HCEC 1CT (cell line): ENCODE measurements around the gene PRM3.
A peak's percentile ranks its signal among the peaks of the same experiment; 100 is the strongest.
"Not testable (repeated sequence)": the region's sequence is repeated elsewhere in the genome, so short reads cannot be mapped to it uniquely, and the experiment has no call there.

ENCODE experiments used
- DNase-seq: peaks from one replicate; pipeline ENCODE4 v3.0.0-alpha.2; 2017

Gene PRM3

DNA sequence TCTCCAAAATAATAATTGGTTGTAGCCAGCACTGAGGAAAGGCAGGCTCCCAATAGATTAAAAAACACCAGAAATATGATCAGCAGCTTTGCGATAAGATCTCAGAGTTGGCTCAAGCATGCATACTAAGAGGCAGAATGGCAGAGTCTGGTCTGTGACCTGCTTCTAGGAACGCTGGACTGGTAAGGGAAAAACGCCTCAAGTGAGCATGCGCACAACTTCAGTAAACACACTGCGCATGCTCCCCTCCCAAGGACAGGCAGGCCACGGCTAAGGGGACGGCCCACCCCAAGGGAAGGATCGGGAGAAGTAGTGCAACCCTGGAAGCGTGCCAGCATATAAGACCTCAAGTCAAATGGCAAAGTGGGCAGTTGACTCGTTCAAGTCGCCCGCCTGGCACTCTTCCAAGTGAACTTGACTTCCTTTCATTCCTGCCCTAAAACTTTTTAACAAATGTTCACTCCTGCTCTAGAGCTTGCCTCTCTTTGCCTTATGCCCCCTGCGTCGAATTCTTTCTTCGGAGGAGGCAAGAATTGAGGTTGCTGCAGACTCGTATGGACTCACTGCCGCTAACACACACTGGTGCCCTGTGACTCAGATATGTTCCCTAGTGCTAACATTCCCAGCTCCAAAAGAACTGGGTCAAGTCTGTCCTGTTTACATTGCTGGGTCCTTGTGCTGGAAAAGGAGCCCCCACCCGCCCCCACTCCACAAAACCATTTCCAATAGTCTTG is 30.1 kb upstream of the PRM3 start:
- DNase-seq: no peak

DNA sequence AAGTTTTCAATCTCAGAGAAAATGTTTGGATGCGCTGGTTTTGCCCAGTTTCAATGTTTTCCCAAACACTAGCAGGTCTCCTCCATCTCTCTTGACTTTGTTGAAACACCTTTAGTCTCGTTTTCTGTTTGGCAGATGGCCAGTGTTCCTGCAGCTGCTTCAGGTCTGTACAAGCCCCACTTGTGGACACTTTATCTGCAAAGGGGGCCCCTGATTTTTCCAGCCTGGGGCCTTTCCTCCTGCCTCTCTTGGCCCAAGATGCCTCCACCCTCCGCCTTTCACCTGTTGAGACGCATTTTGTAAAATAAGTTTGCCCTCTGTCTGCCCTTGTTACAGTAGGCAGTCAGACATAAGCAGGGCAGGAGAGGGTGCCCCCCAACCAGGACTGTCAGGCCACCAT is 29.5 kb upstream of the PRM3 start:
- DNase-seq: no peak

DNA sequence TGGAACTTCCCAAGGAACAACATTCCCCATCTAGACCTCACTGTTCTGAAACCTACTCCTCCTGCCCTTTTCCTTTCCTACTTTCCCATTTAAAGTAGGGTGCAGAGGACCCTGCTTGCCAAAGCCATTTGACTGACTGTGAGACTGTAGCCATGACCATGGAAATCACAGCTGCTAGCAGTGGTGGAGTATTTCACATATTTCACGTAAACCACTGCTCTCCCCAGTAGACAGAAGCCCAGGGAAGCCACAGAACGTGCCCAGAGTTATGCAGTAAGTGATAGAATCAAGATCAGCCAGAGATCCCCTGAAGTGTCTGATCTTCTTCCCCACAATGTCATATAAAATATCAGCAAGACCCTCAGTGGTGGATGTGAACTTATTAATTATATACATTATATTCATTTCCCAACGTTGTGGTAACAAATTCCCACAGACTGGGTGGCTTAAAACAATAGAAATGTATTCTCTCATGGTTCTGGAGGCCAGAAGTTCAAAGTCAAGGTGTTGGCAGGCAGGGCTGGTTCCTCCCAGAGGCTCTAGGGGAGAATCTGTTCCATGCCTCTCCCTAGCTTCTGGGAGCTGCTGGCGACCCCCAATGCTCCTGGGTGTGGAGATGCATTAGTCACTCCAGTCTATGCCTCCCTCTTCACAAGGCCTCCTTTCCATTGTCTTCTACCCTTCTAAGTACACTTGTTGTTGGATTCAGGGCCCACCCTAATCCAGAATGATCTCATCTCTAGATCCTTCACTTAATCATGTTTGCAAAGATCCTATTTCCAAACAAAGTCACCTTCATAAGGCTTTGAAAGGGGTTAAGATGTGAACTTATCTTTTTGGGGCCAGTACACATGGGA is 28.4 kb upstream of the PRM3 start:
- DNase-seq: no peak

DNA sequence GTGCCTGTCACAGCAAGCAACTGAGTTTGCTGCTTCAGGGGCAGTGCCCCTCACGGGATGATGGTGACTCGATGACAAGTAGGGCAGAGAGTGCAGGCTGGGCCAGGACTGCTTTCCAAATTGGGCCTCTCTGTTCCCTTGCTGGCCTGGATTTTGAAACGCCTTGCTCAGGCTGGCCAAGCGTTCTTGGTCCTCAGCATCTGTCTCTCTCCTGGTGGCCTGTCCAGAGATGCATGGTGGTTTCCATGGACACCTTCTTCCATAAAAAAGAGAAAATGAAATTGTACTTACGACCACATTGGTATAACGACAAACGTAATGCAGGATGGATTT is 27.1 kb upstream of the PRM3 start:
- no peak for DNase-seq

DNA sequence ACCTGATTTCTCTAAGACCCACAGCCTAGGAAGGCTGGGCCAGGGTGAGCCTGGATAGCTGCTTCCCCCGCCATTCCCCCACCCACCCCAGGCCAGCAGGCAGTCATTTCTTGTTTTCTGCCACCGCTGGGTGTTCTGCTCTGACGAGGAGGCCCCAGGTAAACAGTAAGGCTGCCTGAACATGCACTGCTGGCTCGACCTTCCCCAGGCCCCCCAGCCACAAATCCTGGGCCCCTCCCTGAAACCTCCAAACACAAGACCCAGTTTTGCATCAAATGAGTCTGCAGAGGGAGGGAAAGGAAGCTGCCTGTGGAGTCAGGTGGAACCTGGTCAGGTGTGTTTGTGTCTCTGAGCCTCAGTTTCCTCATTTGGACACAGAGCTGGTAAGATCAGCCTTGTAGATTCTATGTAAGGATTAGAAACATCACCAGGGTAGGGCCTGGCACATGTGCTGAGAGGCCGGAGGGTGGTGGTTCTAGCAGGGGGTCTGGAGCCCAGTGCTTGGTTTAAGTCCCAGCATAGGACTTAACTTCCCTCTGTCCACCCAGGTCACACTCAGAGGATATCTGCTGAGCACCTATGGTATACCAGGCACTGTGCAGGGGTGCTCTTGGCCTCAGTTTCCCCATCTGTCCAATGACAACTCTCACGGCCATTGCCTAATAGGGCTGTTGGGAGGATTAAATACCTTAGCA is 26.6 kb upstream of the PRM3 start:
- DNase-seq: no peak

DNA sequence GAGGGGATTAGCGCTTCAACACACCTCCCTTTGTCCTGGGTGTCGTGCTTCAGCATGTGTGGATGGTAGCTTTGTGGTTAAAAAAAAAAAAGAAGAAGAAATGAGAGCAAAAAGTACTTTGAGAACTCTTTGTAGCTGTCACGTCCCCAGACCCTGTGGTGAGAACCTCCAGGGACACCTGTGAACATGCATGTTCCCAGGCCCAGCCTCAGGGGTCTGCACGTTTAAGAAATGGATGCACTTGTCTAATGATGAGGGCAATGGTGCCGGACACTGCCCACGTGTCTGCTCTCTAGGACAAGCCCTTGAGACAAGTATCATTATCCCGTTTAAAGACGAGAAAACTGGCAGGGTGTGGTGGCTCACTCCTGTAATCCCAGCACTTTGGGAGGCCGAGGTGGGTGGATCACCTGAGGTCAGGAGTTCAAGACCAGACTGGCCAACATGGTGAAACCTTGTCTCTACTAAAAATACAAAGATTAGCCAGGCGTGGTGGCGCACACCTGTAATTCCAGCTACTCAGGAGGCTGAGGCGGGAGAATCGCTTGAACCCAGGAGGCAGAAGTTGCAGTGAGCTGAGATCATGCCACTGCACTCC is 25.6 kb upstream of the PRM3 start:
- not testable (repeated sequence) for DNase-seq

DNA sequence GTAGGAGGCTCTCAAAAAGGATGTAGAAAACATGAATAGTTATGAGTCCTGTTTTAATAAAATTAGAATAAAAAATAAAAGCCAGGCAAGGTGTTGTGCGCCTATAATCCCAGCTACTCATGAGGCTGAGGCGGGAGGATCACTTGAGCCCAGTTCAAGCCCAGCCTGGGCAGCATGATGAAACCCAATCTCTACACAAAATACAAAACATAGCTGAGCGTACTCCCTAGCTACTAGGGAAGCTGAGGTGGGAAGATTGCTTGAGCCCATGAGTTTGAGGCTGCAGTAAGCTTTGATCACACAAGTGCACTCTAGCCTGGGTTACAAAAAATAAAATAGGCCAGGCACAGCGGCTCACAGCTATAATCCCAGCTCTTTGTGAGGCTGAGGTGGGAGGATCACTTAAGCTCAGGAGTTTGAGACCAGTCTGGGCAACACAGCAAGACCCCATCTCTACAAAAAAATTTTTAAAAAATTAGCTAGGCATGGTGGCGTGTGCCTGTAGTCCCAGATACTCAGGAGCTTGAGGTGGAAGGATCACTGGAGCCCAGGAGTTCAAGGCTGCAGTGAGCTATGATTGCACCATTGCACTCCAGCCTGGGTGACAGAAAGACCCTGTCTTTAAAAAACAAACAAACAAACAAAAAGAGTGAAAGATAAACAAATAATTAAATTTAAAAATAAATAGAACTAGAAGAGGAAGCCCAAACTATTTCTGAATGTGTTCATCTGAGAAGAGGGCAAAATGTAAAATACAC is 24.9 kb upstream of the PRM3 start:
- no peak for DNase-seq

DNA sequence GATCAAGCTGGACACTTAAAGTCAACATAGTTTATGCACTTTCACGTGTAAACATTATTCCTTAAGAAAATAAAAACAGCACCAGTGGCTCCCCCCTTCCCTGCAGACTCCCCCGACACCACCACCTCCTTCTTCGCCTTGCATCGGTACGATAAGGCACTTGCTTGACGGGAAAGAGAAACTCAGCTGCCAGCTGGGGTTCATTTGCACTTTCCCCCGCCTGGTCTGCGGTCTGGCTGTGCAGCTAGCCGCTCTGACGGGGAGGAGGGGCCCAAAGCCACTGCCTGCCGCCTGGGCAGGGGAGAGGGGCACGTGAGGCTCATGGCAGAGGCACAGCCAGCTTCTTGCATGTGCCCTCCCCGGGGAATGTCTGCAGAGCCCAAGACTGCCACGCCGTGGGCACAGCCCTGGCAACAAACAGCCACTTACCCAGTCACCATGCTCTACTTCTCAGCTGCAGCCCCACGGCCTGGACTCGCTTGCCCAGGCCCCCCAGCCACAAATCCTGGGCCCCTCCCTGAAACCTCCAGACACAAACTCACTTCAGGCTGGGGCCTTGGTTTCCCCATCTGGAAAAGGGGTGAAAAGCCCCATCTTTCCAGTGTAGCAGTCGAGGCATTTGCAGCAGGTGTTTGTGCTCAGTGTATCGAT is 24.2 kb upstream of the PRM3 start:
- peak; percentile 12 for DNase-seq

DNA sequence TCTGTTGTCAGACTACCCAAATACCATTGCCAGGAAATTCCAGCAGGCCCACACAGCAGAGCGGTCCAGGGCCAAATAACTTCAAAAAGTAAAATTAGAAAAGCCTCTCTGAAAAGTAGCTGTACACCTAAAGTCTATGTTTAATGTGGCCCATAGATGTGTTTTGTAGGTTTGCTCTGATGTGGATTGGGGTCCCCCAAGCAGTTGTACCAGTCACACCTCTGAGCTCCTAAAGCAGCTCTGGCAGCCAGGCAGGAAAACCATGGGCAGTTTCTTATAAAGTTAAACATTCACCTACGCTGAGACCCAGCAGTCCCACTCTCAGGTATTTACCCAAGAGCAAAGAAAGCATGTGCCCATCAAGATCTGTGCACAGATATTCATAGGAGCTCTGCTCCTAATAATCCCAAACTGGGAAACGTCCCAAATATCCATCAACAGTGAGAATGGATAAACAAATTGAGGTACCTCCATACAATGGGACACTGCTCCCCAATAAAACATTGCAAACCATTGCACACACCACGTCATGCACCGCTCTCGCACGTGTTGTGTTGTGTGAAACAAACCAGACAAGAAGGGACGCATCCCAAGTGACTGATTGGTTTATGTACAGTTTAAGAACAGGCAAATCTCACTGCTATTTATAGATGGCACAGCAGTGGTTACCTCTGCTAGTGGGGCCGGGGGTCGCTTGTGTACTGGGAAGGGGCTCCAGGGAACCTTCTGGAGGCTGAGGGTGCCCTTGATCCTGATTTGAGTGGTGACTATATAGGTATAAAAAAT is 23.5 kb upstream of the PRM3 start:
- DNase-seq: no peak

DNA sequence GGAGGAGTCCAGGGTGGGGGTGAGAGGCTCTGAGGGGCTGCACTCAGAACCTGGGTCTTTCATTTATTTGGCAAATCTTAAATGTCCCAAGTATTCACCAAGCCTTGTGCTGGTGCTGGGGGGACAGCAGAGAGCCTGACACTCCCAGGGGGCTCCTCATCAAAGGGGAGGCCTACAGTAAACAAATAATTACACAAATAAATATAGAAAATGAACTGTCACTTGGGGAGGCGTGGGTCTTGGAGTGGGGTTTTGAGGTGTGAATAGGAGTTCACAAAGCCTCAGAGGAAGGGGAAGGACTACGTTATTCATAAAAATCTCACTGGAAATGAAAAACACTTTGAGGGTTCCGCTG is 22.9 kb upstream of the PRM3 start:
- DNase-seq: no peak

DNA sequence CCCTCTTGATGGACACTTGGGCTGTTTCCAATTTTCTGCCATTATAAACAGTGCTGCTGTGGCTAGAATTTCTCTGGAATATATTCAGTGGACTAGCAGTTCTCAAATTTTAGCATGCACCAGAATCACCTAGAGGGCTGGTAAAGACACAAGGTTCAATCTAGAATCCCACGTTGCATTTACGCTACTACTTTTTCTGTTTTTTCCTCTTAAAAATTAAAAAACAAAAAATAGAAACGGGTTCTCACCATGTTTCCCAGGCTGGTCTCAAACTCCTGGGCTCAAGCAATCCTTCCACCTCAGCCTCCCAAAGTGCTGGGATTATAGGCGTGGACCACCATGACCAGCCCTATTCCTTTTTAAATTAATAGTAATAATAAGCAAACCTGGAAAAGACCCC is 22.2 kb upstream of the PRM3 start:
- no peak for DNase-seq

DNA sequence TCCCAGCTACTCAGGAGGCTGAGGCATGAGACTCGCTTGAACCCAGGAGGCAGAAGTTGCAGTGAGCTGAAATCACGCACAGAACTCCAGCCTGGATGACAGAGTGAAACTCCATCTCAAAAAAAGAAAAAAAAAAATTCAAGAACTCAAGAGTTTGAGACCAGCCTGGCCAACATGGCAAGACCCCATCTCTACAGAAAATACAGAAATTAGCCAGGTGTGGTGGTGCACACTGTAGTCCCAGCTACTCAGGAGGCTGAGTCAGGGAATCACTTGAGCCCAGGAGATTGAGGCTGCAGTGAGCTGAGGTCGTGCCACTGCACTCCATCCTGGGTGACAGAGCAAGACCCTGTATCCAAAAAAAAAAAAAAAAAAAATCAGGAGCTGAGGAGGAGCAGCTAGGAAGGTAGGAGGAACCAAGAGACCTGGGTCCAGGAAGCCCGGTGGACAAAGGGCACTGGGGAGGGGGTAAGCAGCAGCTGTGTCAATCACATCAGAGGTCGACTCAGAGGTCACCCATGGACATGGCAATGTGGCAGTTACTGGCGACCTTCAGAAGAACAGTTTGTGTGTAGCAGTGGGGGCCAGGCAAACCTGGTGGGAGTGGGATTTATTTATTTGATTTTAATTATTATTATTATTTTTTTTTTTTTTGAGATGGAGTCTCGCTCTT is 18.8 kb upstream of the PRM3 start:
- no peak for DNase-seq

DNA sequence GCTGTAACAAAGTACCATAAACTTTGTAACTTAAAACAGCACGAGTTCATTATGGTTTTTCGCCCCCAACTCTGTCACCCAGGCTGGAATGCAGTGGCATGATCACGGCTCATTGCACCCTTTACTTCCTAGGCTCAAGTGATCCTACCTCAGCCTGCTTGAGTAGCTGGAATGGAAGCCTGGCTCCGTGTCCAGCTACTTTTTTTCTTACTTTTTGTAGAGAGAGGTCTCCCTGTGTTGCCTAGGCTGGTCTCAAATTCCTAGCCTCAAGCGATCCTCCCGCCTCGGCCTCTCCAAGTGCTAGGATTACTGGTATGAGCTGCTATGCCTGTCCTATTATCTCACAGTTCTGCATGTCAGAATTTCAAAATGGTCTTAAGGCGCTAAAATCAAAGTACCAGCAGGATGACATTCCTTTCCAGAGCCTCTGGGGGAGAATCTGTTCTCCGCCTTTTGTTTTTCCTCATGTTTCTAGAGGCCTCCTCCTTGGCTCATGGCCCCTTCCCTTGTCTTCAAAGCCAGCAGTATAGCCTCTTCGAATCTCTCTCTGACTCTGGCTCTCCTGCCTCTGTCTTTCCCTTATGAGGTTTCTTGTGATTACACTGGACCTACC is 17.8 kb upstream of the PRM3 start:
- DNase-seq: no peak

DNA sequence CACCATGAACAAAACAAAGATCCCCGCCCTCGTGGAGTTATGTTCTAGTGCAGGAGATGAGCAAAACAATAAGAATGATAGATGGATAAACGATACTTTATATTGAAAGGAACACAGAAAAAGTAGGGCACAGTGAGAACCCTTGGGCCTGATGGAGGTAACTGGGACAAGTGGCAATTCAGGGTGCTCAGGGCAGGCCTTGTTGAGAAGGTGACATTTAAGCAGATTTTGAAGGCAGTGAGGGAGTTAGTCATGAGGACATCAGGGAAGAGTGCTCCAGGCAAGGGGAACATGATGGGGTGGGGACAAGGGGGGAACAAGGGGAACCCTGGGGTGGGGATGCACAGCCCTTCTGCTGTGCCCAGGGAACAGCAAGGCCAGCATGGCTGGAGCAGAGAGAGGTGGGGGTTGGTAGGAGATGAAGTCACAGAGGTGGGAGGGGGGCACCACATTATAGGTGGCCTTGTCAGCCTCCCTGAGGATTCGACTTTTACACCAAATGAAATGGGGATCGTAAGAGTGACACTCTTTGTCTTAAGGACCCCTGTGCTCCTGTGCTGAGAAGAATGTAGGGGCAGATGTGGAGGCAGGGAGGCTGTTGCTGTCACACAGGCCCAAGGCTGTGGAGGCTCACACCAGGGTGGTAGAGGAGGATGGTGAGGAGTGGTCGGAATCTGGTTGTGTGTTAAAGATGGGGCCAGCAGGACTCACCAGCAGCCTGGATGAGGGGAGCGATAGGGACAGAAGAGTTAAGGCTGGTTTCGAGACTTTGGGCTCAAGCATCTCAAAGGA is 16.9 kb upstream of the PRM3 start:
- no peak for DNase-seq

DNA sequence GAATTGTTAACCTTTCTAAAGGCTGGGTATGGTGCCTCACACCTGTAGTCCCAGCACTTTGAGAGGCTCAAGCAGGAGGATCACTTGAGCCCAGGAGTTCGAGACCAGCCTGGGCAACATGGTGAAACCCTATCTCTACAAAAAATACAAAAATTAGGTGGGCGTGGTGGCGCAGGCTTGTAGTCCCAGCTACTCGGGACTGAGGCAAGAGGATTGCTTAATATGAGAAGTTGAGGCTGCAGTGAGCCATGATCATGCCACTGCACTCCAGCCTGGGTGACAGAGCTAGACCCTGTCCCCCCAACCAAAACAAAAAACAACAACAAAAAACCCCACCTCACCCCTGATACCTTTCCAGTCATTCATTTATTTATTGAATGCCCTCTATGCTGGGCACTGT is 16.3 kb upstream of the PRM3 start:
- DNase-seq: not testable (repeated sequence)

DNA sequence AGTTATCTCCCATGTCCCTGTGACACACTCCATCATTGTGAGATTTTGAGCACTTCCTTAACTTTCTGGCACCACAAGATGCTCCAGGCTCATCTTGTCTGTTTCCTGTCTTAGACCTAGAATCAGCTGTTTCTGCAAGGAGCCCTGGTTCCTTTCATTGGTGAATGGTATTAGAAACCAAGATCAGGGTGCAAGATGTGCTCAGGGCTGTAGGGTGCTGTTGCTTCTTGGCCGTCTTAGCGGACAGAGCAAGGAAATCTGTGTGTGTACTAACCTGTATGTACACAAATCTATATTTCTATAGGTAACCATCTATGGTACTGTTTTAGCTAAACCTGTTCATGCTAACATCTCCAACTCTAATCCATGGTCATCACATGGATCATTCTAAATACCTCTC is 15.8 kb upstream of the PRM3 start:
- DNase-seq: no peak

DNA sequence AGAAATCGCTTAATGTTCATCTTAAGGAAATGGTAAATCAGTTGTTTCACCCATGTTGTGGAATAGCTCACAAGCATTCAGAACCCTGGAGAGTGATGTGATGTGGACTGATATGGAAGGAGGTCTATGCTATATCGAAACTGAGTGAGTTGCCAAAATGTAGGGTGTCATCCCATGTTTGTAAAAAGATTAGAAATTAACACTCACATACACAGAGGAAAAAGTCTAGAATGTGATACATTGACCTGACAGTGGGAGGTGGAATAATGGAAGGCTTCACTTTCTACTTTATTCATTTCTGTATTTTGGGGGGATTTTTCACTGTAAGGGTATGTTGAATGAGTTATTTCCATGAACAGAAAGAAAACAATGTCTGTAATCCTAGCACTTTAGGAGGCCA is 12.4 kb upstream of the PRM3 start:
- DNase-seq: no peak

DNA sequence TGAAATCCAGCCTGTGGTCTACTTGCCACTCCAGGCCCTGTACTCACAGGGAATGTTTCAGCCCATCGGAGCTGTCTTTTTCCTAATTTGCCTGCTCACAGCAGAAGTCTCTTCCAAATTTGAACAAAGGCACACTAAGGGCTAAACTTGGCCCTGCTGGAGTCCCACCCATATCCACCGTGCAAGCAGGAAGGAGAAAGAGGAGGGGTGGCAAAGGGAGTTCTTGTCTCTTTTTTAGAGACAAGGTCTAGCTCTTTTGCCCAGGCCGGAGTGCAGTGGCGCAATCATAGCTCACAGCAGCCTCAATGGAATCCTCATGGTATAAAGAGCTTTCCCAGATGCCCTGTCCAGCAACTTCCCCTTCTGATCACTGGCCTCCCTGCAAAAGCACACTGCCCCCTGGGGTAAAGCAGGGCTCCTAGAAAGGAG is 10.4 kb upstream of the PRM3 start:
- DNase-seq: peak; percentile 3
